ENCODE measurements around the gene PATJ. TPM values are rescaled to one million over a fixed set of nuclear protein-coding genes. Genes with fewer than 3 reads are reported as not detected.

The PATJ gene
- total and polyA plus RNA-seq, 10 donors = 2.3 to 32.2 (median 17.7) TPM

- DNase-seq = no peak
- Histone ChIP-seq H3K4me1 (no peaks in the 10 kb centered on the region), H3K9me3 (peaks cover 0 to 5% (median 0%) of the 10 kb centered on the region in 8 donors), H3K27me3 (replicated peaks in 1 of 7) (no peaks in the 10 kb centered on the region), H3K36me3 (no peaks in the 10 kb centered on the region), H3K27ac (no peak overlapping the region), H3K4me3 (no peak overlapping the region)
- WGBS, 5 donors = 87 to 94% (median 91%) methylated on average over 8 of the region's 8 CpGs
- no peak for TF ChIP-seq POLR2AphosphoS5 (IDR thresholded peaks at IDR 0.05)
- no peak for TF ChIP-seq POLR2A (IDR thresholded peaks at IDR 0.05)
- no peak for TF ChIP-seq CTCF (IDR thresholded peaks at IDR 0.05 in 8 of 11, conservative IDR thresholded peaks at IDR 0.05 in 3 of 11)
- intact Hi-C loops (cut with DNase I; ENCODE audit: low total_unique reads) = no loop called here
Observed at GRCh38 chr1:61973100-61973837, 231.0 kb downstream of the PATJ start.

- intact Hi-C loops (cut with DNase I; ENCODE audit: low total_unique reads) = no loop called here
- no peaks in the 10 kb centered on the region for H3K36me3 ChIP-seq
- TF ChIP-seq POLR2AphosphoS5 (IDR thresholded peaks at IDR 0.05) = no peak
- no peak for TF ChIP-seq POLR2A (IDR thresholded peaks at IDR 0.05)
- TF ChIP-seq CTCF (IDR thresholded peaks at IDR 0.05 in 8 of 11, conservative IDR thresholded peaks at IDR 0.05 in 3 of 11) = no peak
Observed at GRCh38 chr1:61975638-61976037, 233.4 kb downstream of the PATJ start.

GRCh38 chr1:61976566-61976965 is 234.3 kb downstream of the PATJ start:
- Histone ChIP-seq H3K27ac (no peak overlapping the region), H3K4me3 (no peak overlapping the region), H3K27me3 (replicated peaks in 1 of 7) (no peaks in the 10 kb centered on the region), H3K9me3 (no peaks in the 10 kb centered on the region), H3K4me1 (no peaks in the 10 kb centered on the region), H3K36me3 (no peaks in the 10 kb centered on the region)
- intact Hi-C loops (cut with DNase I; ENCODE audit: low total_unique reads) = no loop called here
- no peak for DNase-seq
- WGBS, 5 donors = 85 to 98% (median 90%) methylated on average over 4 of the region's 4 CpGs
- TF ChIP-seq CTCF (IDR thresholded peaks at IDR 0.05 in 8 of 11, conservative IDR thresholded peaks at IDR 0.05 in 3 of 11) = no peak
- no peak for TF ChIP-seq POLR2AphosphoS5 (IDR thresholded peaks at IDR 0.05)
- TF ChIP-seq POLR2A (IDR thresholded peaks at IDR 0.05) = no peak

More at GRCh38 chr1:61975638-61976037, 233.4 kb downstream of the PATJ start:
- no peak overlapping the region for H3K4me3 ChIP-seq
- no peaks in the 10 kb centered on the region for H3K9me3 ChIP-seq
- 84 to 94% (median 89%) methylated on average over 4 of the region's 4 CpGs for WGBS, 5 donors
- no peak overlapping the region for H3K27ac ChIP-seq
- H3K4me1 ChIP-seq = no peaks in the 10 kb centered on the region
- DNase-seq = no peak
- no peaks in the 10 kb centered on the region for H3K27me3 ChIP-seq (replicated peaks in 1 of 7)

- no peaks in the 10 kb centered on the region for H3K27me3 ChIP-seq (replicated peaks in 1 of 7)
- H3K9me3 ChIP-seq = no peaks in the 10 kb centered on the region
- H3K27ac ChIP-seq = no peak overlapping the region
- H3K4me1 ChIP-seq = no peaks in the 10 kb centered on the region
- intact Hi-C loops (cut with DNase I; ENCODE audit: low total_unique reads) = no loop called here
- no peaks in the 10 kb centered on the region for H3K36me3 ChIP-seq
- no peak for TF ChIP-seq POLR2A (IDR thresholded peaks at IDR 0.05)
- TF ChIP-seq CTCF (IDR thresholded peaks at IDR 0.05 in 8 of 11, conservative IDR thresholded peaks at IDR 0.05 in 3 of 11) = no peak
- TF ChIP-seq POLR2AphosphoS5 (IDR thresholded peaks at IDR 0.05) = no peak
- no peak for DNase-seq
- no peak overlapping the region for H3K4me3 ChIP-seq
Observed at GRCh38 chr1:61978796-61979195, 236.5 kb downstream of the PATJ start.
